GM06990 (cell line): ENCODE data around the gene NTRK3.
"Not testable (repeated sequence)": the region's sequence is repeated elsewhere in the genome, so short reads cannot be mapped to it uniquely, and the experiment has no call there.

Experiments
- DNase-seq: peaks from one replicate; pipeline ENCODE4 v3.0.0-alpha.2; 2011; ENCODE audit not compliant: insufficient read length; ENCODE audit errors: extremely low read depth
- H3K27me3 ChIP-seq: replicated peaks from 2 replicates; pipeline ENCODE4 v1.6.0; 2011; ENCODE audit warnings: low read length; ENCODE audit not compliant: control insufficient read depth, insufficient read depth
- H3K36me3 ChIP-seq: 2 replicates; pipeline ENCODE4 v1.5.1; 2011; ENCODE audit warnings: low read length; ENCODE audit not compliant: control insufficient read depth, insufficient read depth
- H3K4me3 ChIP-seq: replicated peaks from 2 replicates; pipeline ENCODE4 v1.5.1; 2011; ENCODE audit warnings: low read depth, mild to moderate bottlenecking, control low read depth, low read length
- TF ChIP-seq, protein P1 (sequence below): IDR thresholded peaks from 2 replicates; pipeline ENCODE4 v1.5.1; 2011; ENCODE audit warnings: low read length, control low read depth, mild to moderate bottlenecking, inconsistent platforms; ENCODE audit not compliant: insufficient read depth, poor library complexity, severe bottlenecking

Gene NTRK3

DNA sequence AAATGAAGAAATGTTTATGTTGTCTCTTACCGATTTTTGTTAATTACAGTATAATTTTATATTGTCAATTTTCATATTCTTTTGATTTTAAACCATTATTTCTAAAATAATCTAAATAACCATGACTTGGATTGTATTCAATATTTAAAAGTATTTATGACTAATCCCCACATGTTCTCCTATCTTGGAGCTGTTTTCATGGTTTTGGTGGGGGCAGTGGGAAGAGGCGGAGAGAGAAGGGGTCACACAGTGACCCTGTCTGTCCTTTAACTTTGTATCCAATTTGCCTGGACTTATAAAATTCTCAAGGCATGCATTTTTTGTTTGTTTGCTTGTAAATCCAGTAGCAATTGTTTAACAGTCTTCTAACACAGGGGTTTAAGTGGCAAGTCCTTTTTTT is 407.4 kb downstream of the NTRK3 start:
- Histone ChIP-seq H3K4me3 (no peak overlapping the region), H3K27me3 (no peaks in the 10 kb centered on the region), H3K36me3 (no peaks in the 10 kb centered on the region)
- no peak for DNase-seq
- TF ChIP-seq, protein P1, sequence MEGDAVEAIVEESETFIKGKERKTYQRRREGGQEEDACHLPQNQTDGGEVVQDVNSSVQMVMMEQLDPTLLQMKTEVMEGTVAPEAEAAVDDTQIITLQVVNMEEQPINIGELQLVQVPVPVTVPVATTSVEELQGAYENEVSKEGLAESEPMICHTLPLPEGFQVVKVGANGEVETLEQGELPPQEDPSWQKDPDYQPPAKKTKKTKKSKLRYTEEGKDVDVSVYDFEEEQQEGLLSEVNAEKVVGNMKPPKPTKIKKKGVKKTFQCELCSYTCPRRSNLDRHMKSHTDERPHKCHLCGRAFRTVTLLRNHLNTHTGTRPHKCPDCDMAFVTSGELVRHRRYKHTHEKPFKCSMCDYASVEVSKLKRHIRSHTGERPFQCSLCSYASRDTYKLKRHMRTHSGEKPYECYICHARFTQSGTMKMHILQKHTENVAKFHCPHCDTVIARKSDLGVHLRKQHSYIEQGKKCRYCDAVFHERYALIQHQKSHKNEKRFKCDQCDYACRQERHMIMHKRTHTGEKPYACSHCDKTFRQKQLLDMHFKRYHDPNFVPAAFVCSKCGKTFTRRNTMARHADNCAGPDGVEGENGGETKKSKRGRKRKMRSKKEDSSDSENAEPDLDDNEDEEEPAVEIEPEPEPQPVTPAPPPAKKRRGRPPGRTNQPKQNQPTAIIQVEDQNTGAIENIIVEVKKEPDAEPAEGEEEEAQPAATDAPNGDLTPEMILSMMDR, result no peak

DNA sequence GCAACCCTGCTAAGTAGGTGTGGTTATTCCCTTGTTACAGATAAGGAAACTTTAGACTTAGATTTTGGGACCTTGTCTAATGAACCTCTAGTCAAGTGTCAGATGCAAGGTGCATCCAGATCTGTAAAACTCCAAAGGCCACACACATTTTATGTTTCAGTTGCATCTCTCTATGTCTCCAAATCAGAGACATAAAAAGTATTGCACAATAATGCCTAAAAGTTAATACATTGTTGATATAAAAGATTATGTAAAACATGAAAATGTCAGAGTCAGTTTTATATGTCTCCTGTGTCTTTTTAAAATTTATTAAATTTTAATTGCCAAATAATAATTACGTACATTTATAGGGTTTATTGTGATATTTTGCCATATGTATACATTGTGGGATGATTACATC is 408.5 kb downstream of the NTRK3 start:
- no peak for DNase-seq
- TF ChIP-seq, protein P1, result no peak
- no peaks in the 10 kb centered on the region for H3K36me3 ChIP-seq
- no peak overlapping the region for H3K4me3 ChIP-seq
- H3K27me3 ChIP-seq, result no peaks in the 10 kb centered on the region

DNA sequence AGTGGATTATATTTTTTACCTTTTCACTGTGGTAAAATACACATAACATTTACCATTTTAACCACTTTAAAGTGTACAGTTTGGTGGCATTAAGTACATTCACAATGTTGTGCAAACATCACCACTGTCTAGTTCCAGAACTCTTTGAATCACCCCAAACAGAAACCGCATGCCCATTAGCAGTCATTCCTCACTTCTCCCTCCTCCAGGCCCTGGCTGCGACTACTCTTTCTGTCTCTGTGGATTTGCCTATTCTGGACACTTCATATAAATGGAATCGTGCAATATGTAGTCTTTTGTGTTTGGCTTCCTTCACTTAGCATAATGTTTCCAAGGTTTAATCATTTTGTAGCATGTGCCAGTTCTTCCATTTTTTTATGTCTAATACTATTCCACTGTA is 409.8 kb downstream of the NTRK3 start:
- Histone ChIP-seq H3K27me3 (no peaks in the 10 kb centered on the region), H3K36me3 (no peaks in the 10 kb centered on the region), H3K4me3 (no peak overlapping the region)
- TF ChIP-seq, protein P1, result no peak
- DNase-seq, result no peak

DNA sequence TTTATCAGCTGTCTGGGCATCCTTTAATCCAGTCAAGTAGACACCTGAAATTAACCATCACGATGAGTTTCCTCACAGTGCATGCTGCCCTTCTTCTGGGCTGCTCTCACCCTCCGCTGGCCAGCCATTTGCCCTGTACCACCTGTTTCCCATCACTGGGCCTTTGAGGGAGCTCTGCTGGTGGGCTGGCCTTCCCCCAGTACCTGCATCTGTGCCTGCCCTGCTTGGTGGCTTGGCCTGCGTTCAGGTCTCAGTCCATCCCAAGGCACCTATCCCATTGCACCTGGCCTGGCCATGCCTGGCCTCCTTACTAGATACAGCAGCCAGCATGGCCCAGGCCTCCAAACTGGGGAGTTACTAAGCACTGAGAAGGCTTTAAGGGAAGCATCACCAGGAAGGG is 413.2 kb downstream of the NTRK3 start:
- no peaks in the 10 kb centered on the region for H3K36me3 ChIP-seq
- TF ChIP-seq, protein P1, result no peak
- DNase-seq, result no peak
- no peaks in the 10 kb centered on the region for H3K27me3 ChIP-seq
- no peak overlapping the region for H3K4me3 ChIP-seq

DNA sequence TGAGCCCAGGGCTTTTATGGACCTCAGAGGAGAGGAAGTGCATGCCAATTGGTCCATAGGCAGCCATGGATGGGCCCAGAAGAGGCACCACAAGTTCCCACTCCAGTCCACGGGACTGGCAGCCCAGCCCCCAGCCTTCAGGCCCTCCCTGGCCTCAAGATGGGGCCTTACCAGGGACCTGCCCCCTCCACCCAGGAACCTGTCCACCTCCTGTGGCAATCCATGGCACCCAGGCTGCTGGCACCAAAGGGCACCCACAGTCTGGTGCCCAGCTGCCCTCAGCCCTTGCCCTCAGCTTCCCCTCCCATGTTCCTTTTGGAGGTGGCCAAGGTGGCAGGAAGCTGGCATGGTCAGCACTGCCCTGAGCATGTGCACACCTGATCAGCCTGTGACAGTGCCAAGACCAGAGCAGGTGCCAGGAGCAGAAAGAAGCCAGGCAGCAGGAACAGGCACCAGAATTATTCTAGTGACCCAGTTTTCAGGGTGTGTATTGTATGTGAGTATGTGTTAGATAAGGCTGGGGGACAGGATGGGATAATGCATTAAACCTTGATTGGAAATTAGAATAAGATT is 415.0 kb downstream of the NTRK3 start:
- TF ChIP-seq, protein P1, result no peak
- Histone ChIP-seq H3K4me3 (no peak overlapping the region), H3K27me3 (no peaks in the 10 kb centered on the region), H3K36me3 (no peaks in the 10 kb centered on the region)
- no peak for DNase-seq

DNA sequence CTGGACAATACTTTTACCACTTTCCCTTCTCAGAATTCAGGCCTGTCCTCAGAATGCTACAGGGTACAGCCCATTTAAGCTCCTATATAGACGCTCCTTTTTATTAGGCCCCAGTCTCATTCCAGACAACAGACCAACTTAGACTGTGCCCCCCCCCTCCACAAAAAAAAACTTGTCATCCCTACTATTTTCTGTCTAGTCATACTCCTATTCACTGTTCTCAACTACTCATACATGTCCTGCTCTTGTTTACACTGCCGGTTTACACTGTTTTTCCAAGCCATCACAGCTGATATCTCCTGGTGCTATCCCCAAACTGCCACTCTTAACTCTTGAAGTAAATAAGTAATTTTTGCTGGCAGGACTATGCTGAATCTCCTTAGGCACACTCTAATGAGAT is 420.7 kb downstream of the NTRK3 start:
- H3K27me3 ChIP-seq, H3K36me3 ChIP-seq, H3K4me3 ChIP-seq, DNase-seq: not testable (repeated sequence)

DNA sequence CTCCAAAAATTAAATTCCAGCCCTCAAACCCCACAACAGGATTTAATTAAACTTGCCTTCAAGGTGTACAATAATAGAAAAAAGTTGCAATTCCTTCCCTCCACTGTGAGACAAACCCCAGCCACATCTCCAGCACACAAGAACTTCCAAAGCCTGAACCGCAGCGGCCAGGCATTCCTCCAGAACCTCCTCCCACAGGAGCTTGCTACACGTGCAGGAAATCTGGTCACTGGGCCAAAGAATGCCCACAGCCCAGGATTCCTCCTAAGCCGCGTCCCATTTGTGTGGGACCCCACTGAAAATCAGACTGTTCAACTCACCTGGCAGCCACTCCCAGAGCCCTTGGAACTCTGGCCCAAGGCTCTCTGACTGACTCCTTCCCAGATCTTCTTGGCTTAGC is 423.2 kb downstream of the NTRK3 start:
- H3K4me3 ChIP-seq, H3K36me3 ChIP-seq, H3K27me3 ChIP-seq, DNase-seq: not testable (repeated sequence)
